Type B pancreatic cell (in vitro differentiated cells): ENCODE results near the gene HCFC1R1. TPM values are rescaled to one million over a fixed set of nuclear protein-coding genes. Genes with fewer than 3 reads are reported as not detected.

Experiments used
- DNase-seq: peaks from one replicate; pipeline ENCODE4 v3.0.0; 2021; ENCODE audit warnings: mixed read lengths; ENCODE audit not compliant: unreplicated experiment; ENCODE audit errors: extremely low spot score
- H3K27ac Mint-ChIP-seq: 2 replicates; pipeline ENCODE4 v1.8.0; 2021; ENCODE audit warnings: mild to moderate bottlenecking, mixed read lengths
- H3K27me3 Mint-ChIP-seq: 2 replicates; pipeline ENCODE4 v1.8.0; 2021; ENCODE audit warnings: mixed read lengths
- H3K36me3 Mint-ChIP-seq: 2 replicates; pipeline ENCODE4 v1.8.0; 2021; ENCODE audit warnings: mixed read lengths
- H3K4me1 Mint-ChIP-seq: one replicate; pipeline ENCODE4 v1.8.0; 2021; ENCODE audit warnings: mixed read lengths; ENCODE audit not compliant: unreplicated experiment
- H3K4me3 Mint-ChIP-seq: 2 replicates; pipeline ENCODE4 v1.8.0; 2021; ENCODE audit warnings: mild to moderate bottlenecking, mixed read lengths
- H3K9me3 Mint-ChIP-seq: 2 replicates; pipeline ENCODE4 v1.8.0; 2021; ENCODE audit warnings: mixed read lengths
- CTCF ChIP-seq: fragments of 200-600 bp; sonication (generic); conservative IDR thresholded peaks from 2 replicates; pipeline ENCODE4 v1.5.0; 2021; ENCODE audit warnings: antibody characterized with exemption, mild to moderate bottlenecking
- total RNA-seq: library from RNA; stranded (reverse); gene quantifications from 2 replicates; pipeline ENCODE4 v1.2.1, GENCODE V29; 2021; ENCODE audit warnings: low replicate concordance

The HCFC1R1 gene
- total RNA-seq, 1 donor from 2014 or later = 34.8 TPM

GRCh38 chr16:3046641-3047386 is 23.1 kb upstream of the HCFC1R1 start:
- Mint-ChIP-seq H3K4me3 (peak overlapping the region; percentile 65), H3K27ac (no peak overlapping the region), H3K36me3 (no peaks in the 10 kb centered on the region), H3K9me3 (no peaks in the 10 kb centered on the region), H3K4me1 (peaks cover 4% of the 10 kb centered on the region), H3K27me3 (peaks cover 79% of the 10 kb centered on the region)
- TF ChIP-seq CTCF = no peak
- DNase-seq = peak; percentile 69

- Mint-ChIP-seq H3K27me3 (peaks cover 80% of the 10 kb centered on the region), H3K36me3 (no peaks in the 10 kb centered on the region), H3K4me1 (peaks cover 4% of the 10 kb centered on the region), H3K27ac (peak within 1 kb of the TSS; percentile 69), H3K9me3 (no peaks in the 10 kb centered on the region), H3K4me3 (peak within 1 kb of the TSS; percentile 82)
- DNase-seq = peak; percentile 73
- TF ChIP-seq CTCF = no peak
Measured at GRCh38 chr16:3045758-3046640, 22.3 kb upstream of the HCFC1R1 start, which contains the start of gene MMP25. Gene MMP25 (plus strand): TSS chr16:3046561. CDS start chr16:3046918, 357 bp downstream.

- no peak for DNase-seq
- no peak for TF ChIP-seq CTCF
- H3K36me3 Mint-ChIP-seq = no peaks in the 10 kb centered on the region
- H3K4me3 Mint-ChIP-seq = peak overlapping the region; percentile 82
- no peak overlapping the region for H3K27ac Mint-ChIP-seq
- H3K9me3 Mint-ChIP-seq = no peaks in the 10 kb centered on the region
- peaks cover 4% of the 10 kb centered on the region for H3K4me1 Mint-ChIP-seq
- peaks cover 81% of the 10 kb centered on the region for H3K27me3 Mint-ChIP-seq
Measured at GRCh38 chr16:3044708-3045107, 21.0 kb upstream of the HCFC1R1 start.

GRCh38 chr16:3042376-3042775 is 18.6 kb upstream of the HCFC1R1 start:
- Mint-ChIP-seq H3K36me3 (no peaks in the 10 kb centered on the region), H3K4me1 (peaks cover 4% of the 10 kb centered on the region), H3K9me3 (no peaks in the 10 kb centered on the region), H3K4me3 (no peak overlapping the region), H3K27me3 (peaks cover 82% of the 10 kb centered on the region), H3K27ac (no peak overlapping the region)
- no peak for TF ChIP-seq CTCF
- DNase-seq = no peak

- H3K4me3 Mint-ChIP-seq = no peak overlapping the region
- H3K9me3 Mint-ChIP-seq = no peaks in the 10 kb centered on the region
- no peak for DNase-seq
- H3K36me3 Mint-ChIP-seq = no peaks in the 10 kb centered on the region
- no peaks in the 10 kb centered on the region for H3K4me1 Mint-ChIP-seq
- no peak for TF ChIP-seq CTCF
- no peak overlapping the region for H3K27ac Mint-ChIP-seq
- H3K27me3 Mint-ChIP-seq = peaks cover 84% of the 10 kb centered on the region
Measured at GRCh38 chr16:3038896-3039295, 15.2 kb upstream of the HCFC1R1 start.
